Measurements from ENCODE around the gene KRT13.

DNA sequence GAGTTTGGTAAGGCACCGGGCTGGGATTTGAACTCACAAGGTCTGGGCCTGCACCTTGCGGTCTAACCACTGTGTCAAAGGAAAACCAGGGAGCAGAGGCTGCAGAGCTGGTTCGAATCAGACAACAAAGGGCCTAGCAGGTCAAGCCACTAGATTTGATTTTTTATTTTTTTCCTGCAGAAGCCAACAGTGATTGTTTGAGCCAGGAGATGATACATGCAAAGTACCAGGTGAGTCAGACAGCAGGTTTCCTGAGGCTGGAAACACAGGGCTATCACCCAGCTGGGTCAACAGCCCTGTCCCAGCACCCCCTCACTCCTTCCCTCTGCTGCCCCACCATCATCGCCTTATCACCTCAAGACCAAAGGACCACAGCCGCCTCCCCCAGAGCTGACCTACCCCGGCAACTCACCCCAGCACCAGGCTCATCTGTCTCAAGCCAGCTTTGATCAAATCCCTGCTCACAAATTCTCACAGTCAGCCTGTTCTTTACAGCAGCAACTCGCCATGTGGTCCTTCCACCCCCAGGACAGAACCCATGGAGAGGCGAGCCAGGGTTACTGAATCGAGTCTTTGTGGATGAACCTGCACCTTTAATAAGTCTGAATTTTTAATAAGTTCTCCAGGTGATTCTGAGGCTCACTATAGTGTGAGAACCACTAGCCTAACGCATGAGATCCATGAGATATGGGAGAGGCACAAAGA, 35.7 kb upstream of the KRT13 start:
- TF ChIP-seq, protein P1, sequence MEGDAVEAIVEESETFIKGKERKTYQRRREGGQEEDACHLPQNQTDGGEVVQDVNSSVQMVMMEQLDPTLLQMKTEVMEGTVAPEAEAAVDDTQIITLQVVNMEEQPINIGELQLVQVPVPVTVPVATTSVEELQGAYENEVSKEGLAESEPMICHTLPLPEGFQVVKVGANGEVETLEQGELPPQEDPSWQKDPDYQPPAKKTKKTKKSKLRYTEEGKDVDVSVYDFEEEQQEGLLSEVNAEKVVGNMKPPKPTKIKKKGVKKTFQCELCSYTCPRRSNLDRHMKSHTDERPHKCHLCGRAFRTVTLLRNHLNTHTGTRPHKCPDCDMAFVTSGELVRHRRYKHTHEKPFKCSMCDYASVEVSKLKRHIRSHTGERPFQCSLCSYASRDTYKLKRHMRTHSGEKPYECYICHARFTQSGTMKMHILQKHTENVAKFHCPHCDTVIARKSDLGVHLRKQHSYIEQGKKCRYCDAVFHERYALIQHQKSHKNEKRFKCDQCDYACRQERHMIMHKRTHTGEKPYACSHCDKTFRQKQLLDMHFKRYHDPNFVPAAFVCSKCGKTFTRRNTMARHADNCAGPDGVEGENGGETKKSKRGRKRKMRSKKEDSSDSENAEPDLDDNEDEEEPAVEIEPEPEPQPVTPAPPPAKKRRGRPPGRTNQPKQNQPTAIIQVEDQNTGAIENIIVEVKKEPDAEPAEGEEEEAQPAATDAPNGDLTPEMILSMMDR (IDR thresholded peaks at IDR 0.05): no peak
- no peak for TF ChIP-seq EP300 (IDR thresholded peaks at IDR 0.05)
- no peak for TF ChIP-seq POLR2A (IDR thresholded peaks at IDR 0.05)

All from sigmoid colon (tissue), 4 donors.